Measurements from ENCODE around the gene COL21A1. TPM values are rescaled to one million over a fixed set of nuclear protein-coding genes. Genes with fewer than 3 reads are reported as not detected.
"Not testable (repeated sequence)": the region's sequence is repeated elsewhere in the genome, so short reads cannot be mapped to it uniquely, and the experiment has no call there.

Gene COL21A1
- total RNA-seq, 2 experiments from 2014 or later: not detected

DNA sequence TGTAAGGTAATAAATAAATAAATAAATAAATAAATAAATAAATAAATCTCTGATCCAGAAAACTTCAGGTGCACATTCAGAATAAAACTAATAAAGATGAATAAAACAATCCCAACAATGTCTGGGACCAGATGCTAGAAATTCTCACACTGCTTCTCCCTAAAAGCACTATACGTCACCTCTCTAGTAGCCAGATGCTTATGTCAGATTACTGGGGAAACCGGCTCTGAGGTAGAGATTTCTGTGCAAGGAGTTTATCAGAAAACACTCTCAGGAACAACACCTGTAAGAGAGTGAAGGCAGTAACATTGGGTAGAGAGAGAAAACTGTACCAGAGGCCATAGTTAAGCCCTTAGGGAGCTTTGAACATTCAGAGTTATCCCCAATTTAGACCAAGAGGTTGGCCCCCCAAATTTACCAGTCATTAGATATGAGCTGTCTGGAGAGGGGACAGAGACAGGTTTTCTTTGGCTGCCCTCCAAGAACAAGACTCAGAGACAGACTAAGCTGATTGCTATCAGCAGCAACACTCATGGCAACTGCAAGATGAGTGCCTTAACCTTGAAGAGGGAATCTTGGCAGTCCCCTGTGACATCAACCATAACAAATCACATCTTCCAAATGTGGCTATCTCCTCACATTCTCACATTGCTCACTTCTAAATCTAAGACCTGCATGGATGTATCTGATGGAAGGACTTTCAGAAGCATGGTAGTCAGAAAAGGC is 220.8 kb downstream of the COL21A1 start:
- POLR2A ChIA-PET: no interaction called here
- H3K36me3 Mint-ChIP-seq: no peaks in the 10 kb centered on the region
- H3K27me3 Mint-ChIP-seq: no peaks in the 10 kb centered on the region
- no peaks in the 10 kb centered on the region for H3K4me1 Mint-ChIP-seq (ENCODE audit: low read depth)
- no peaks in the 10 kb centered on the region for H3K9me3 Mint-ChIP-seq
- CTCF ChIA-PET: no interaction called here
- intact Hi-C loops (cut with micrococcal nuclease): no loop called here
- no peak overlapping the region for H3K4me3 Mint-ChIP-seq
- H3K27ac Mint-ChIP-seq: no peak overlapping the region
- DNase-seq: no peak

DNA sequence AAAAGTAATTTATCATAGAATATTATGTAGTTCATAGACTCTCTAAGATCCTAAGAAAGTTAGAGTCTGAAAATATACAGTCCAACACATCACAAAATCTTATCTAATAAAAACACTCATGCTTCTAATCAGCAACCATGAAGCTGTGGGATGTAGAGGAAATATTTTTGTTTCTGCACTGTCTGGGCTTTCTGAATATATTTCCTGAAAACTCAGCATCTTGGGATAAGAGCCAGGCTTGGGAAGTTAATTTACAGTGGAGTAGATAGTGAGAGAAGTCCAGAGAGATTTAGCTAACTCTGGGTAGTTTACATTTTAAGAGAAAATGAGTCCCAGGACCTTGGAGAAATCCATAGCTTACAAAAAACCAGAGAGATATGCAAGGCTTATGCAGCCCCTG is 221.6 kb downstream of the COL21A1 start:
- no peaks in the 10 kb centered on the region for H3K27me3 Mint-ChIP-seq
- intact Hi-C loops (cut with micrococcal nuclease): no loop called here
- no peak overlapping the region for H3K4me3 Mint-ChIP-seq
- H3K9me3 Mint-ChIP-seq: no peaks in the 10 kb centered on the region
- ChIA-PET POLR2A (no interaction called here), CTCF (no interaction called here)
- H3K36me3 Mint-ChIP-seq: no peaks in the 10 kb centered on the region
- H3K27ac Mint-ChIP-seq: no peak overlapping the region
- no peak for DNase-seq
- no peaks in the 10 kb centered on the region for H3K4me1 Mint-ChIP-seq (ENCODE audit: low read depth)

DNA sequence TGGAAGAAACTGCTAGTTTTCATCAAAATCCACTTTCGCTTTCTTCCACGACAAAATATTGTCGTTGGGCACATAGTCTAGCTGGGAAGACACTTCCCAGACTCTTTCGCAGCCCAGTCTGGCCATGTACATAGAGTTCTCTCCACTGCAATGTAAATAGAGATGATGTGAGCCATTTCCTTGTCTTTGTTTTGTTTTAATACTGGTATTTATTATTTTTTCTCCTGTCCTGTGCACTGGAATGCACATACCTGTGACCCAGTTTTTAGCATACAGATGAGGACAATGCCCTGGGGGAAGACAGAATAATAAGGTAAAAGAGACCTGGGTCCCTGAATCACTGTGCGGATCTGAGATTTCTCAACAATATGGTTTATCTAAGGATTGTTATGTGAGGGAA is 222.4 kb downstream of the COL21A1 start:
- CTCF ChIA-PET: no interaction called here

DNA sequence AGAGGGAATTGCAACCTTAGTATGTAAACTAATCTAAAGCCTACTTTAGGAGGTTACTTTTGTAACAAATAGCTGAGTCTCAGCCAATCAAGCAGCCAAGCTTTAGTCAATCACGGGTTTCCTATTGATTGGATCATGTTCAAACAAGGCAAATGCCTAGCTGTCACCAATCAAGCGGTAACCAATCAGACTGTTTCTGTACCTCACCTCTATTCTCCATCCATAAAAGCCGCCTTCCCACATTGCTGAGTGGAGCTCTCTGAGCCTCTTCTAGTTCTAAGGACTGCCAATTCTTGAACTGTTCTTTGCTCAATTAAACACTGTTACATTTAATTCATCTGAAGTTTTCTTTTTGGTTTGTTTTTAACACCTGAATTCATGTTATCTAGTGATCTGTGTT is 223.6 kb downstream of the COL21A1 start:
- CTCF ChIA-PET: no interaction called here
- Mint-ChIP-seq H3K36me3 (no peaks in the 10 kb centered on the region), H3K4me1 (ENCODE audit: low read depth) (no peaks in the 10 kb centered on the region), H3K27ac (no peak overlapping the region), H3K9me3 (peaks cover 2% of the 10 kb centered on the region), H3K4me3 (no peak overlapping the region), H3K27me3 (no peaks in the 10 kb centered on the region)
- intact Hi-C loops (cut with micrococcal nuclease): no loop called here
- no peak for DNase-seq
- POLR2A ChIA-PET: no interaction called here

More for the DNA sequence above, 222.4 kb downstream of the COL21A1 start:
- Mint-ChIP-seq H3K27ac (no peak overlapping the region), H3K4me3 (no peak overlapping the region), H3K4me1 (ENCODE audit: low read depth) (no peaks in the 10 kb centered on the region), H3K9me3 (no peaks in the 10 kb centered on the region), H3K27me3 (no peaks in the 10 kb centered on the region), H3K36me3 (no peaks in the 10 kb centered on the region)
- POLR2A ChIA-PET: no interaction called here
- intact Hi-C loops (cut with micrococcal nuclease): no loop called here
- DNase-seq: no peak

DNA sequence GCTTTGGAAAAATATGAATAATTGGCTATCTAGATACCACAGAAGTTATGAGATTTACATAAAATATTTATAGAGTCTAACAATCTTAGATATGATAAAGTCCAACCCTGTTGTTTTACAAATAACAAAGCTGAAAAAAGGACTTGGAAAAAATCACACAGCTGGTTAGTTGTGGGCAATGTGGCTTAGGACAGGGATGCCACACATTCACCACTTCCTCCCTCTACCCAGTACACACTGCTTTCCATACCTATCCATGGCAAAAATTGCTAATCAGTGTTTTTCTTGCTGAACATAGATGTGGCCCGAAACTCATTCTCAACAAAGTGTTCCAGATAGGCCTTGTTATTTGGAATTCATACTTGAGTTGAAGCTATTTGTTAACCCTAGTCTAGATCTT is 224.7 kb downstream of the COL21A1 start:
- no peak for DNase-seq
- Mint-ChIP-seq H3K36me3 (no peaks in the 10 kb centered on the region), H3K27ac (no peak overlapping the region), H3K27me3 (no peaks in the 10 kb centered on the region), H3K9me3 (peaks cover 3% of the 10 kb centered on the region), H3K4me1 (ENCODE audit: low read depth) (no peaks in the 10 kb centered on the region), H3K4me3 (no peak overlapping the region)
- CTCF ChIA-PET: no interaction called here
- intact Hi-C loops (cut with micrococcal nuclease): no loop called here
- POLR2A ChIA-PET: no interaction called here

DNA sequence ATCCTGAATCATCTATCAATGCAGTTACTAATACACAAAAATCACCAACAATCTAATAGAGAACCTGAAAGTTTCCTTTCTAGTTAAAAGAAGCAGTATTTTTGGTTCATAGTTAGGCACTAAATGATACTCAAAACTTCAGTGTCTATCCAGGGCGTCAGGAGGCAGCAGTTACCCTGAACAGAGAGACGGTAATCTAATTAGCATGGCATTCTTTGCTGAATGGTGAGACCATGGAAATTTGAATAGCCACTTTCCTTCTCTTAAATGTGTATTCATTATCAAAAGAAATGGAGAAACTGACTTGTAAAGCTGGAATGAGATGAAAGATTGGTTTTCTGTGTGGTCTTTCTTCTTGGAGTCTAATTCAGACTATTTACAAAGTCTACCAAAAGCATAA is 225.4 kb downstream of the COL21A1 start:
- H3K36me3 Mint-ChIP-seq: no peaks in the 10 kb centered on the region
- H3K27me3 Mint-ChIP-seq: no peaks in the 10 kb centered on the region
- peaks cover 3% of the 10 kb centered on the region for H3K9me3 Mint-ChIP-seq
- H3K4me1 Mint-ChIP-seq (ENCODE audit: low read depth): no peaks in the 10 kb centered on the region
- no peak overlapping the region for H3K4me3 Mint-ChIP-seq
- CTCF ChIA-PET: no interaction called here
- intact Hi-C loops (cut with micrococcal nuclease): no loop called here
- DNase-seq: no peak
- H3K27ac Mint-ChIP-seq: no peak overlapping the region
- POLR2A ChIA-PET: no interaction called here

DNA sequence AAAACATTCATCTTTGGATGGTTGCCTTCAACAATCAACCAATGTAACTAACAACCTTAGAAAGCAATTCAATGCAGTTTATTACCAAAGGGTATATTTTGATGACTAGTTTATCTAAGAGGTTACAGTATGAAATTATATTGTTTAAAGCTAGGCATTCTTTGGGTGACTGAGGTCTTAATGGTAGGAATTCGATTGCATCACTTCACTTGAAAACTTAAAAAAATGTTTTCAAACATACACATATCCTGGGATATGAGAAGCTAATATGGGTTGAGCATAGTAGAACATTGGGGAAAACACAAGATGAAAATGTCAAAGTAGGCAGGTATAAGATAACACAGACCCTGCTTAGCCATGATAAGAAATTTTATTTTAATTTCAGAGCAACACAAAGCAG is 227.4 kb downstream of the COL21A1 start:
- CTCF ChIA-PET: no interaction called here

DNA sequence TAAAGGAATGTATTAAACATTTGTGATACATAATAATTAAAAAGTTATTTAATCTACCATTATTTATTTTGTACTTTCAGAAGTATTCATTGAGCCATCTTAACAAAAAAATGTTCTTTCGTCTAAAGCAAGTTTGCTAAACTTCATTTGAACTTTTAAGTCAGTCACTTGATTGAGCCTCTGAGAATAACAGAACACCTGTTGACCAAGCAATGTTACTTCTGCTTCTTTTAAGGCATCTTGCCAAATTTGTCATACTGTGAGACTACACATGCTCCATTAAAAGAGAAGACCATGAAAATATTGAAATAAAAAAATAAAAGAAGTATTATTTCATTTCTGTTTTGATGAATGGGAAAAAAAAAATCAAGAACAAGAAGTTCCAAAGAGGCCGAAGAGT is 230.2 kb downstream of the COL21A1 start:
- Mint-ChIP-seq H3K9me3 (peaks cover 13% of the 10 kb centered on the region), H3K4me3 (no peak overlapping the region), H3K4me1 (ENCODE audit: low read depth) (no peaks in the 10 kb centered on the region), H3K27me3 (no peaks in the 10 kb centered on the region), H3K27ac (no peak overlapping the region), H3K36me3 (no peaks in the 10 kb centered on the region)
- DNase-seq: no peak
- intact Hi-C loops (cut with micrococcal nuclease): no loop called here
- POLR2A ChIA-PET: no interaction called here
- CTCF ChIA-PET: no interaction called here

More for the DNA sequence above, 227.4 kb downstream of the COL21A1 start:
- POLR2A ChIA-PET: no interaction called here
- H3K27me3 Mint-ChIP-seq: no peaks in the 10 kb centered on the region
- intact Hi-C loops (cut with micrococcal nuclease): no loop called here
- no peak for DNase-seq
- H3K9me3 Mint-ChIP-seq: peaks cover 5% of the 10 kb centered on the region
- H3K4me1 Mint-ChIP-seq (ENCODE audit: low read depth): no peaks in the 10 kb centered on the region
- no peak overlapping the region for H3K4me3 Mint-ChIP-seq
- H3K27ac Mint-ChIP-seq: no peak overlapping the region
- no peaks in the 10 kb centered on the region for H3K36me3 Mint-ChIP-seq

DNA sequence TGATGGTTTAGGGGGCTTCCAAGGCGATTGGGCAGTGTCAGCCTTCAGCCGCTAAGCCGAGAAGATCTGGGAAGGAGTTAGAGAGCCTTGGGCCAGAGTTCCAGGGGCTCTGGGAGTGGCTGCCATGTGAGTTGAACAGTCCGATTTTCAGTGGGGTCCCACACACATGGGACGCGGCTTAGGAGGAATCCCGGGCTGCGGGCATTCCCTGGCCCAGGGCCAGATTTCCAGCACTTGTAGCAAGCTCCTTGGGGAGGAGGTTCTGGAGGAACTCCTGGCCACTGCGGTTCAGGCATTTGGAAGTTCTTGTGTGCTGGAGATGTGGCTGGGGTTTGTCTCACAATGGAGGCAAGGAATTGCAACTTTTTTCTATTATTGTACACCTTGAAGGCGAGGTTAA is 233.3 kb downstream of the COL21A1 start:
- peaks cover 16% of the 10 kb centered on the region for H3K9me3 Mint-ChIP-seq
- H3K36me3 Mint-ChIP-seq; H3K4me3 Mint-ChIP-seq; H3K4me1 Mint-ChIP-seq (ENCODE audit: low read depth); POLR2A ChIA-PET; H3K27me3 Mint-ChIP-seq; DNase-seq; CTCF ChIA-PET; intact Hi-C loops (cut with micrococcal nuclease); H3K27ac Mint-ChIP-seq: not testable (repeated sequence)

DNA sequence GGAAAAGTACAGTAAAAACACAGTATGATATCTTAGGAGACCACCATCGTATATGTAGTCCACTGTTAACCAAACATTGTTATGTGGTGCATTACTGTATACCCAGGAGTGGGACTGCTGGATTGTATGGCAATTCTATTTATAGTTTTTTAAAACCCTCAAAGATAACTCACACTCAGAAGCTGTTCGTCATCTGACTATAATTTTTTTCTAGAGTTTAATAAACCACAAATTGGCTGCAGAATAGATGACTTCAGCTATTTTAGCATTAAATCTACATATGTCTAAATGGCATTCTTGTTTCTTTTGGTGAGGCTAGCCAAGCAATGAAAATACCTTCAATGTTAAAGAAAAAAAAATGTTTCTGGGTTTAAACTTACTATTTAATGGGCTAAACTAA is 237.7 kb downstream of the COL21A1 start:
- intact Hi-C loops (cut with micrococcal nuclease): no loop called here
- Mint-ChIP-seq H3K27ac (no peak overlapping the region), H3K36me3 (no peaks in the 10 kb centered on the region), H3K4me1 (ENCODE audit: low read depth) (no peaks in the 10 kb centered on the region), H3K4me3 (no peak overlapping the region), H3K27me3 (no peaks in the 10 kb centered on the region), H3K9me3 (peaks cover 11% of the 10 kb centered on the region)
- ChIA-PET POLR2A (no interaction called here), CTCF (no interaction called here)
- no peak for DNase-seq

Data from activated CD4-positive, alpha-beta memory T cell treated with anti-CD3 and anti-CD28 coated beads for 36 hours (primary cell).